Natural killer cell (primary cell): ENCODE data around the gene NSMCE1. TPM values are rescaled to one million over a fixed set of nuclear protein-coding genes. Genes with fewer than 3 reads are reported as not detected.

Experiments
- ATAC-seq, 3 donors: fragments of 150-1000 bp in 2 of 3; fragments of 200-7000 bp in 1 of 3; cut with Tn5 transposase; 1 replicate in 1 of 3; 2 replicates in 2 of 3; pipeline ENCODE4 v1.10.0; 2021; ENCODE audit warnings: mild to moderate bottlenecking in 2 of 3, moderate library complexity in 2 of 3
- DNase-seq, 2 donors: peaks; one replicate each; pipeline versions ENCODE4 v3.0.0 to v3.0.0-alpha.2; 2013 to 2021; ENCODE audit warnings: mixed read lengths in 1 of 2
- H3K27ac ChIP-seq: one replicate; pipeline ENCODE4 v1.5.1; 2013; ENCODE audit warnings: mild to moderate bottlenecking, low read length
- H3K27me3 ChIP-seq: one replicate; pipeline ENCODE4 v1.6.1; 2013; ENCODE audit warnings: low read length; ENCODE audit not compliant: control insufficient read depth, insufficient read depth
- H3K36me3 ChIP-seq: one replicate; pipeline ENCODE4 v1.6.1; 2013; ENCODE audit warnings: low read length; ENCODE audit not compliant: control insufficient read depth, insufficient read depth
- H3K4me1 ChIP-seq: one replicate; pipeline ENCODE4 v1.6.1; 2013; ENCODE audit warnings: low read length; ENCODE audit not compliant: control insufficient read depth, insufficient read depth
- H3K4me3 ChIP-seq: one replicate; pipeline ENCODE4 v1.5.1; 2013; ENCODE audit warnings: low read length
- H3K9me3 ChIP-seq: one replicate; pipeline ENCODE4 v1.6.1; 2013; ENCODE audit warnings: low read length; ENCODE audit not compliant: control insufficient read depth, insufficient read depth
- H3K27ac Mint-ChIP-seq, 2 donors: one replicate each; pipeline ENCODE4 v1.8.0; 2022; ENCODE audit warnings: mild to moderate bottlenecking in 2 of 2, mixed read lengths in 2 of 2, moderate library complexity in 1 of 2
- H3K27me3 Mint-ChIP-seq, 2 donors: one replicate each; pipeline ENCODE4 v1.8.0; 2022; ENCODE audit warnings: low read depth in 2 of 2, mixed read lengths in 2 of 2
- H3K36me3 Mint-ChIP-seq: one replicate; pipeline ENCODE4 v1.8.0; 2022; ENCODE audit warnings: mixed read lengths
- H3K4me1 Mint-ChIP-seq, 2 donors: one replicate each; pipeline ENCODE4 v1.8.0; 2022; ENCODE audit warnings: mixed read lengths in 2 of 2
- H3K4me3 Mint-ChIP-seq: one replicate; pipeline ENCODE4 v1.8.0; 2022; ENCODE audit warnings: mild to moderate bottlenecking, moderate library complexity, mixed read lengths
- H3K9me3 Mint-ChIP-seq, 2 donors: one replicate each; pipeline ENCODE4 v1.8.0; 2022; ENCODE audit warnings: mixed read lengths in 2 of 2
- WGBS: methylation state at CpG from one replicate; pipeline ENCODE4 v1.1.7; 2013; ENCODE audit warnings: missing lambda C conversion rate; ENCODE audit not compliant: insufficient coverage; 5-methylcytosine and 5-hydroxymethylcytosine counted together
- intact Hi-C: fragments of 100-400 bp; cut with micrococcal nuclease; formaldehyde crosslinking; loops from one replicate; pipeline ENCODE4 v1.14.2; 2022
- total RNA-seq, 4 donors: library from RNA; stranded (reverse); fragments of 120-200 nt in 1 of 4; gene quantifications; one replicate each; pipeline versions ENCODE4 v1.2.3 to v1.2.4, GENCODE V29; 2013 to 2022
- TF ChIP-seq, protein P1 (sequence below): fragments of 200-600 bp; IDR thresholded peaks from one replicate; pipeline ENCODE4 v1.8.0; 2022; ENCODE audit warnings: antibody characterized with exemption

NSMCE1 gene
- total RNA-seq, 3 donors from 2014 or later (not counting 1 experiment from before 2014, with no cell fraction given): 29.4 to 42.7 (median 37.7) TPM

DNA sequence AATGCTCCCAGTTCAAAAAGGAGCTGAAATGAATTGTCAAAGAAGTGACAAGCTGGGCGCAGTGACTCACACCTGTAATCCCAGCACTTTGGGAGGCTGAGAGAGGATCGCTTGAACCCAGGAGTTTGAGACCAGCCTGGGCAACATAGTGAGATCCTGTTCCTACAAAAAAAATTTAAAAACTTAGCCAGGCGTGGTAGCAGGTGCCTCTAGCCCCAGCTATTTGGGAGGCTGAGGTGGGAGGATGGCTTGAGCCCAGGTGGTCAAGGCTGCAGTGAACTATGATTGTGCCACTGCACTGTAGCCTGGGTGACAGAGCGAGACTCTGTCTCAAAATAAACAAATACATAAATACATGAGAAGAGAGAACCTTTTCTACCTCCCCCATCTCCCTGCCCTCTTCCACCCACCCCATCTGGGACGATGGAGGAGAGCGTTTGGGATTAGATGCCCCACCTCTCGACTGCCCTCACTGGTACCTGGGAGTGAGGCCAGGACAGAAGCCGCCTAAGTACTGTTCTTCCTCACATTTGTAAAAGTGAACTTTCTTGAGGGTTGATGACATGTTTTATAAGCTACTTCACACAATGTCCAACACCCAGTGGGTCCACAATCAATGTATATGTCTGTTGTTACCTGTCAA lies 47.6 kb upstream of the NSMCE1 start:
- no peak for DNase-seq
- TF ChIP-seq, protein P1, sequence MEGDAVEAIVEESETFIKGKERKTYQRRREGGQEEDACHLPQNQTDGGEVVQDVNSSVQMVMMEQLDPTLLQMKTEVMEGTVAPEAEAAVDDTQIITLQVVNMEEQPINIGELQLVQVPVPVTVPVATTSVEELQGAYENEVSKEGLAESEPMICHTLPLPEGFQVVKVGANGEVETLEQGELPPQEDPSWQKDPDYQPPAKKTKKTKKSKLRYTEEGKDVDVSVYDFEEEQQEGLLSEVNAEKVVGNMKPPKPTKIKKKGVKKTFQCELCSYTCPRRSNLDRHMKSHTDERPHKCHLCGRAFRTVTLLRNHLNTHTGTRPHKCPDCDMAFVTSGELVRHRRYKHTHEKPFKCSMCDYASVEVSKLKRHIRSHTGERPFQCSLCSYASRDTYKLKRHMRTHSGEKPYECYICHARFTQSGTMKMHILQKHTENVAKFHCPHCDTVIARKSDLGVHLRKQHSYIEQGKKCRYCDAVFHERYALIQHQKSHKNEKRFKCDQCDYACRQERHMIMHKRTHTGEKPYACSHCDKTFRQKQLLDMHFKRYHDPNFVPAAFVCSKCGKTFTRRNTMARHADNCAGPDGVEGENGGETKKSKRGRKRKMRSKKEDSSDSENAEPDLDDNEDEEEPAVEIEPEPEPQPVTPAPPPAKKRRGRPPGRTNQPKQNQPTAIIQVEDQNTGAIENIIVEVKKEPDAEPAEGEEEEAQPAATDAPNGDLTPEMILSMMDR: no peak
- Mint-ChIP-seq H3K4me1 (peaks cover 46 to 60% of the 10 kb centered on the region in 2 donors), H3K27ac (peak overlapping the region; percentile 89 to 91), H3K36me3 (no peaks in the 10 kb centered on the region), H3K9me3 (no peaks in the 10 kb centered on the region), H3K27me3 (no peaks in the 10 kb centered on the region), H3K4me3 (peak overlapping the region; percentile 96)
- Histone ChIP-seq H3K27ac (peak overlapping the region; percentile 26), H3K36me3 (peaks cover 2% of the 10 kb centered on the region), H3K4me3 (peak overlapping the region; percentile 72), H3K27me3 (no peaks in the 10 kb centered on the region), H3K9me3 (no peaks in the 10 kb centered on the region), H3K4me1 (peaks cover 69% of the 10 kb centered on the region)
- intact Hi-C loops: loop anchor here (5.0 kb wide), 1 partner anchor 51 kb away; no protein-coding TSS in a partner anchor
- 97% methylated on average over 8 of the region's 8 CpGs for WGBS
- no peak for ATAC-seq

DNA sequence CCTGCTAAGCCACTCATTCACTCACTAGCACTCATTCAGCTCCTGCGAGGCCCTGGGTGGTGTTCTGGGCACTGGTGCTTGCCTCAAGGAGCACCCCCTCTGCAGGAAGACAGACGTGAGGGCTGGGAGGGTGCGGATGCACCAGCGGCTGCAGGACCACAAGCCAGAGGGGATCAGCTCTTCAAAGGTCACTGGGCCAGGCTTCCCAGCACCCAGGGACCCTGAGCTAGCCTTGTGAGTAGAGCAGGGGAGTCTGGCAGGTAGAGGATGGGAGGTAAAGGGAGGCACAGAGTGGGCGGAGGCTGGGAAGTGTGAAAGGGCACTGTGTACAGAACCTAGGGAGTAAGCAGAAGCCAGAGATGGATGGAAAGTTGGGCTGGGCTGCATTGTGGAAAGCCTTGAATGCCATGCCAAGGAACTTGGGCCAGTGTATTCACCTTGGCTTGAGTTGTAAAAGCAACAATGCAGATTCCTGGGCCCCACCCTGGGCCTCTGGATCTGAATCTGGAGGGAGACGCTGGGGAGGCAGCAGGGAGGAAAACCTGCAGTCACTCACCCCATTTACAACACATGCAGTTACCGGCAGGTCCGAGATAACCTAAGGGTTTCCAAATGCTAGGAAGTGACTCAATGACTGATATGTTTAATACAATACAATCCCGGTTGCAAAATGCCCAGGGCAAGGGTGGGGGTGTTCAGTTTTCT lies 46.9 kb upstream of the NSMCE1 start:
- intact Hi-C loops: loop anchor here (2.0 to 5.0 kb wide), 3 partner anchors 52 to 131 kb away; no protein-coding TSS in a partner anchor
- Histone ChIP-seq H3K4me1 (peaks cover 67% of the 10 kb centered on the region), H3K36me3 (peaks cover 2% of the 10 kb centered on the region), H3K27ac (peak overlapping the region; percentile 92), H3K27me3 (no peaks in the 10 kb centered on the region), H3K4me3 (peak overlapping the region; percentile 72), H3K9me3 (no peaks in the 10 kb centered on the region)
- Mint-ChIP-seq H3K4me3 (peak overlapping the region; percentile 96), H3K27ac (peak overlapping the region; percentile 89 to 91), H3K27me3 (no peaks in the 10 kb centered on the region), H3K36me3 (no peaks in the 10 kb centered on the region), H3K4me1 (peaks cover 46 to 60% of the 10 kb centered on the region in 2 donors), H3K9me3 (no peaks in the 10 kb centered on the region)
- 57% methylated on average over 9 of the region's 9 CpGs for WGBS
- DNase-seq (peak in 1 of 2 donors; percentile 71), ATAC-seq (no peak)
- TF ChIP-seq, protein P1: no peak

DNA sequence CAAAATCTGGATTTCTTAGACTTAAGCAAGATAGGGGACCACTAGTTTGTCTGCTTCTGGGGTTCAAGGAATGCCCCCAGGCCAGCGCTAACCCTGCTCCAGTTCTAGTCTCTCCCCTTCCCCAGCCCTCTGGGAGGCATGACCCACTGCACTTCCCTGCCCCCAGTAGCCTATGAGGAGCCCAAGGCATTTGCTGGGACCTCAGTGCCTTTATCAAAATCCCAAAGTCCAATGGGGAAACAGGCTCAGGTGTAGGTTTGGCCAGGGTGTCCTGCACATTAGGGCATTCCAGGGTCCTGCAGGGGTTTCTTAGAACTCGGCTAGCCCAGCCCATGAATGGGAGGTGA lies 46.4 kb upstream of the NSMCE1 start:
- Mint-ChIP-seq H3K27me3 (no peaks in the 10 kb centered on the region), H3K4me1 (peaks cover 46 to 60% of the 10 kb centered on the region in 2 donors), H3K36me3 (no peaks in the 10 kb centered on the region), H3K27ac (peak overlapping the region; percentile 89 to 91), H3K9me3 (no peaks in the 10 kb centered on the region), H3K4me3 (peak overlapping the region; percentile 96)
- Histone ChIP-seq H3K27ac (peak overlapping the region; percentile 92), H3K36me3 (peaks cover 2% of the 10 kb centered on the region), H3K4me3 (peak overlapping the region; percentile 72), H3K9me3 (no peaks in the 10 kb centered on the region), H3K4me1 (peaks cover 64% of the 10 kb centered on the region), H3K27me3 (no peaks in the 10 kb centered on the region)
- intact Hi-C loops: loop anchor here (2.0 to 5.0 kb wide), 3 partner anchors 52 to 132 kb away; no protein-coding TSS in a partner anchor
- TF ChIP-seq, protein P1: no peak
- DNase-seq (no peak), ATAC-seq (no peak)
- 79% methylated on average over 2 of the region's 2 CpGs for WGBS
